SU-DHL-6 (cell line): Measurements from ENCODE around the gene HOXA3.

Experiments used
- EZH2phosphoT487 ChIP-seq: fragments of 200-600 bp; sonication (generic), shearing (Covaris generic); conservative IDR thresholded peaks from 2 replicates; pipeline ENCODE4 v1.6.1; 2018; ENCODE audit warnings: mild to moderate bottlenecking, antibody characterized with exemption, low read length, moderate library complexity, mixed read lengths
- TF ChIP-seq, protein P1 (sequence below): fragments of 200-600 bp; sonication (generic); IDR thresholded peaks from one replicate; pipeline ENCODE4 v1.5.1; 2017; ENCODE audit warnings: antibody characterized with exemption, mild to moderate bottlenecking, low read length, moderate library complexity; ENCODE audit not compliant: insufficient read depth, poor library complexity, severe bottlenecking

DNA sequence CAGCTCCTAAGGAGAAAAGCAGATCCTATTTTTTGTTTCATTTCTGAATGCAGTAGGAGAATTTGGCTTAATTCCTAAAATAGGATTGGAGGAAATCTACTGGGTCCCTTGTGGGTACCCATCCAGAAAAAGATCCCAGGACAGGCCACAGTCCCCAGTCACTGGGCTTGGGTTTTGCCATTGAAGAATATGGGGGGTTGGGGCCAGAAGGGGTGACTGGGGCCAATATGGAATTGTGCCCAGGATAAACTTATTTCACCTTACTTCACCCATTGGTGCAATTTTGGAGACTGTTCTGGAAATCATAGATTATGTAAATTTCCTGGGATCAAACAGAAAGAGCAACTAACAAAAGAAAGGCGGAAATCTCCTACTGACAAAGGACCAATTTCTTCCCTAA lies 13.9 kb downstream of the HOXA3 start:
- TF ChIP-seq, protein P1, sequence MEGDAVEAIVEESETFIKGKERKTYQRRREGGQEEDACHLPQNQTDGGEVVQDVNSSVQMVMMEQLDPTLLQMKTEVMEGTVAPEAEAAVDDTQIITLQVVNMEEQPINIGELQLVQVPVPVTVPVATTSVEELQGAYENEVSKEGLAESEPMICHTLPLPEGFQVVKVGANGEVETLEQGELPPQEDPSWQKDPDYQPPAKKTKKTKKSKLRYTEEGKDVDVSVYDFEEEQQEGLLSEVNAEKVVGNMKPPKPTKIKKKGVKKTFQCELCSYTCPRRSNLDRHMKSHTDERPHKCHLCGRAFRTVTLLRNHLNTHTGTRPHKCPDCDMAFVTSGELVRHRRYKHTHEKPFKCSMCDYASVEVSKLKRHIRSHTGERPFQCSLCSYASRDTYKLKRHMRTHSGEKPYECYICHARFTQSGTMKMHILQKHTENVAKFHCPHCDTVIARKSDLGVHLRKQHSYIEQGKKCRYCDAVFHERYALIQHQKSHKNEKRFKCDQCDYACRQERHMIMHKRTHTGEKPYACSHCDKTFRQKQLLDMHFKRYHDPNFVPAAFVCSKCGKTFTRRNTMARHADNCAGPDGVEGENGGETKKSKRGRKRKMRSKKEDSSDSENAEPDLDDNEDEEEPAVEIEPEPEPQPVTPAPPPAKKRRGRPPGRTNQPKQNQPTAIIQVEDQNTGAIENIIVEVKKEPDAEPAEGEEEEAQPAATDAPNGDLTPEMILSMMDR, result no peak
- no peak for TF ChIP-seq EZH2phosphoT487
